KOPT-K1 (cell line): ENCODE results near the gene C1QTNF8.

Experiments used
- H3K27ac ChIP-seq: fragments of 200-600 bp; sonication (generic); 2 replicates; pipeline ENCODE4 v1.5.1; 2016; ENCODE audit warnings: antibody characterized with exemption, mild to moderate bottlenecking, low read depth, low read length; ENCODE audit not compliant: poor library complexity, severe bottlenecking
- H3K36me3 ChIP-seq: fragments of 200-600 bp; sonication (generic); 2 replicates; pipeline ENCODE4 v1.5.1; 2017; ENCODE audit warnings: antibody characterized with exemption, mild to moderate bottlenecking, low read length, moderate library complexity; ENCODE audit not compliant: insufficient read depth
- H3K9me3 ChIP-seq: fragments of 200-600 bp; sonication (generic); 2 replicates; pipeline ENCODE4 v1.5.1; 2017; ENCODE audit warnings: antibody characterized with exemption, low read length, mild to moderate bottlenecking; ENCODE audit not compliant: insufficient read depth, poor library complexity, severe bottlenecking

Gene C1QTNF8

GRCh38 chr16:1096169-1097082 is at the start of gene C1QTNF8:
Gene C1QTNF8, minus strand, starts transcription at chr16:1096244. Its CDS starts 1,322 bp downstream, at chr16:1094922.
- no peak within 1 kb of the TSS for H3K27ac ChIP-seq
- no peaks in the 10 kb centered on the region for H3K9me3 ChIP-seq
- H3K36me3 ChIP-seq: no peaks in the 10 kb centered on the region

GRCh38 chr16:1145383-1146100 is 49.5 kb upstream of the C1QTNF8 start:
- Histone ChIP-seq H3K27ac (no peak overlapping the region), H3K9me3 (peaks cover 4% of the 10 kb centered on the region), H3K36me3 (no peaks in the 10 kb centered on the region)

- Histone ChIP-seq H3K36me3 (no peaks in the 10 kb centered on the region), H3K9me3 (peaks cover 4% of the 10 kb centered on the region), H3K27ac (no peak overlapping the region)
Observed at GRCh38 chr16:1144476-1145382, 48.7 kb upstream of the C1QTNF8 start.

- Histone ChIP-seq H3K9me3 (peaks cover 4% of the 10 kb centered on the region), H3K27ac (no peak overlapping the region), H3K36me3 (no peaks in the 10 kb centered on the region)
Observed at GRCh38 chr16:1143761-1144450, 47.9 kb upstream of the C1QTNF8 start.

GRCh38 chr16:1142911-1143310 is 46.9 kb upstream of the C1QTNF8 start:
- Histone ChIP-seq H3K9me3 (peaks cover 4% of the 10 kb centered on the region), H3K27ac (no peak overlapping the region), H3K36me3 (no peaks in the 10 kb centered on the region)

GRCh38 chr16:1141716-1142115 is 45.7 kb upstream of the C1QTNF8 start:
- Histone ChIP-seq H3K9me3 (no peaks in the 10 kb centered on the region), H3K27ac (no peak overlapping the region), H3K36me3 (no peaks in the 10 kb centered on the region)

- no peaks in the 10 kb centered on the region for H3K9me3 ChIP-seq
- no peak overlapping the region for H3K27ac ChIP-seq
- no peaks in the 10 kb centered on the region for H3K36me3 ChIP-seq
Observed at GRCh38 chr16:1141191-1141590, 45.1 kb upstream of the C1QTNF8 start.

GRCh38 chr16:1140582-1141162 is 44.6 kb upstream of the C1QTNF8 start:
- Histone ChIP-seq H3K36me3 (no peaks in the 10 kb centered on the region), H3K27ac (no peak overlapping the region), H3K9me3 (no peaks in the 10 kb centered on the region)

GRCh38 chr16:1137604-1138003 is 41.6 kb upstream of the C1QTNF8 start:
- no peaks in the 10 kb centered on the region for H3K36me3 ChIP-seq

GRCh38 chr16:1135459-1135825 is 39.4 kb upstream of the C1QTNF8 start:
- Histone ChIP-seq H3K9me3 (no peaks in the 10 kb centered on the region), H3K36me3 (no peaks in the 10 kb centered on the region), H3K27ac (no peak overlapping the region)

More at GRCh38 chr16:1137604-1138003, 41.6 kb upstream of the C1QTNF8 start:
- Histone ChIP-seq H3K9me3 (no peaks in the 10 kb centered on the region), H3K27ac (no peak overlapping the region)

- Histone ChIP-seq H3K27ac (no peak overlapping the region), H3K9me3 (no peaks in the 10 kb centered on the region)
Observed at GRCh38 chr16:1134776-1135458, 38.9 kb upstream of the C1QTNF8 start.

GRCh38 chr16:1133810-1134520 is 37.9 kb upstream of the C1QTNF8 start:
- Histone ChIP-seq H3K27ac (no peak overlapping the region), H3K36me3 (no peaks in the 10 kb centered on the region)

More at GRCh38 chr16:1134776-1135458, 38.9 kb upstream of the C1QTNF8 start:
- H3K36me3 ChIP-seq: no peaks in the 10 kb centered on the region

GRCh38 chr16:1133271-1133670 is 37.2 kb upstream of the C1QTNF8 start:
- H3K36me3 ChIP-seq: no peaks in the 10 kb centered on the region

More at GRCh38 chr16:1133810-1134520, 37.9 kb upstream of the C1QTNF8 start:
- H3K9me3 ChIP-seq: no peaks in the 10 kb centered on the region

More at GRCh38 chr16:1133271-1133670, 37.2 kb upstream of the C1QTNF8 start:
- no peak overlapping the region for H3K27ac ChIP-seq
- no peaks in the 10 kb centered on the region for H3K9me3 ChIP-seq
